Kidney (tissue), 22 donors: ENCODE data around the gene B3GALT4. TPM values are rescaled to one million over a fixed set of nuclear protein-coding genes. Genes with fewer than 3 reads are reported as not detected.

Experiments used
- DNase-seq, 5 donors: peaks; one replicate each; pipeline ENCODE4 v3.0.0-alpha.2; 2013 to 2020
- FAIRE-seq: peaks from 2 replicates; lab custom pipeline; 2012; peaks lifted over from hg19 to GRCh38; lab: Jason Lieb, UNC
- H3K27ac ChIP-seq, 2 donors: one replicate each; pipeline ENCODE4 v1.7.0; 2013; ENCODE audit warnings: low read depth in 2 of 2, low read length in 2 of 2, inconsistent platforms in 1 of 2
- H3K27me3 ChIP-seq: one replicate; pipeline ENCODE4 v1.7.1; 2013; ENCODE audit warnings: low read length, inconsistent platforms; ENCODE audit not compliant: control insufficient read depth, insufficient read depth
- H3K36me3 ChIP-seq, 3 donors: one replicate each; pipeline versions ENCODE4 v1.7.0 to v1.7.1; 2013; ENCODE audit warnings: low read length in 3 of 3, control low read depth in 1 of 3, inconsistent platforms in 1 of 3; ENCODE audit not compliant: insufficient read depth in 3 of 3, control insufficient read depth in 2 of 3
- H3K4me1 ChIP-seq, 3 donors: one replicate each; pipeline versions ENCODE4 v1.7.0 to v1.7.1; 2013; ENCODE audit warnings: low read length in 3 of 3, inconsistent platforms in 1 of 3, low read depth in 1 of 3; ENCODE audit not compliant: control insufficient read depth in 2 of 3, insufficient read depth in 2 of 3
- H3K4me3 ChIP-seq, 3 donors: one replicate each; pipeline versions ENCODE4 v1.7.0 to v1.8.1; 2013; ENCODE audit warnings: low read length in 3 of 3, control low read depth in 1 of 3, inconsistent platforms in 1 of 3
- H3K9ac ChIP-seq, 3 donors: one replicate each; pipeline versions ENCODE4 v1.7.0 to v1.7.1; 2013; ENCODE audit warnings: low read length in 3 of 3, control low read depth in 1 of 3, inconsistent platforms in 1 of 3
- H3K9me3 ChIP-seq, 3 donors: one replicate each; pipeline versions ENCODE4 v1.7.0 to v1.7.1; 2013; ENCODE audit warnings: low read length in 3 of 3, control low read depth in 1 of 3, inconsistent platforms in 1 of 3; ENCODE audit not compliant: control insufficient read depth in 2 of 3, insufficient read depth in 1 of 3
- CTCF ChIP-seq: IDR thresholded peaks from 3 replicates; pipeline ENCODE4 v1.5.1; 2012; ENCODE audit warnings: mild to moderate bottlenecking, moderate library complexity, borderline replicate concordance; ENCODE audit not compliant: insufficient read depth; ENCODE audit errors: extremely low read depth
- intact Hi-C: fragments of 100-400 bp; cut with DNase I; formaldehyde crosslinking; loops from one replicate; pipeline ENCODE4 v1.11.1; 2022
- long read RNA-seq, 10 donors: library from polyadenylated mRNA in 1 of 10; unstranded in 1 of 10; transcript quantifications; one replicate each; pipeline ENCODE4 v2.0.0 and lab custom pipeline, GENCODE V29; 2021 to 2026
- polyA plus RNA-seq: library from polyadenylated mRNA; stranded (reverse); fragments of 350-450 nt; fragmentation: Illumina TruSeq; extraction: RNeasy Lipid Tissue Mini Kit (QIAGEN cat#74804); gene quantifications from one replicate; pipeline ENCODE4 v1.2.3, GENCODE V29; 2014; ENCODE audit warnings: low read depth, low replicate concordance; ENCODE audit not compliant: insufficient read depth
- total RNA-seq: library from RNA; stranded (reverse); fragmentation: NEBNext Ultra II Directional; extraction: Animal tissue kit (Norgen Biotek cat#: 25700); gene quantifications from one replicate; pipeline ENCODE4 v1.2.1, GENCODE V29; 2021
- donor health status: control.
- donor health status: control.
- donor health status: control.
- donor health status: control.
- donor health status: control.
- donor health status: DM: yes; HTN: yes; CAD: no.
- donor health status: Normal renal cell carcinoma (clear cell type).

B3GALT4 gene, protein sequence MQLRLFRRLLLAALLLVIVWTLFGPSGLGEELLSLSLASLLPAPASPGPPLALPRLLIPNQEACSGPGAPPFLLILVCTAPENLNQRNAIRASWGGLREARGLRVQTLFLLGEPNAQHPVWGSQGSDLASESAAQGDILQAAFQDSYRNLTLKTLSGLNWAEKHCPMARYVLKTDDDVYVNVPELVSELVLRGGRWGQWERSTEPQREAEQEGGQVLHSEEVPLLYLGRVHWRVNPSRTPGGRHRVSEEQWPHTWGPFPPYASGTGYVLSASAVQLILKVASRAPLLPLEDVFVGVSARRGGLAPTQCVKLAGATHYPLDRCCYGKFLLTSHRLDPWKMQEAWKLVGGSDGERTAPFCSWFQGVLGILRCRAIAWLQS
- 20.2 TPM for total RNA-seq
- polyA plus RNA-seq: 14.0 TPM
- long read RNA-seq, donor 1, partial matches to known transcripts: 0 of 1 reads
- long read RNA-seq, donor 1, other reads (novel, unspliced or antisense): 0 of 1 reads
- long read RNA-seq, donor 2, partial matches to known transcripts: 0 of 4 reads
- long read RNA-seq, donor 2, other reads (novel, unspliced or antisense): 0 of 4 reads
- long read RNA-seq, donor 3, transcript B3GALT4-204 (1 exons, 1,694 nt): major isoform, 9 of 9 reads
- long read RNA-seq, donor 3, partial matches to known transcripts: 0 of 9 reads
- long read RNA-seq, donor 3, other reads (novel, unspliced or antisense): 0 of 9 reads
- long read RNA-seq, donor 4, transcript B3GALT4-204 (1 exons, 1,694 nt): major isoform, 7 of 7 reads
- long read RNA-seq, donor 4, partial matches to known transcripts: 0 of 7 reads
- long read RNA-seq, donor 4, other reads (novel, unspliced or antisense): 0 of 7 reads
- long read RNA-seq, donor 5, partial matches to known transcripts: 0 of 1 reads
- long read RNA-seq, donor 5, other reads (novel, unspliced or antisense): 0 of 1 reads
- long read RNA-seq, donor 6, transcript B3GALT4-204 (1 exons, 1,694 nt): major isoform, 7 of 7 reads
- long read RNA-seq, donor 6, partial matches to known transcripts: 0 of 7 reads
- long read RNA-seq, donor 6, other reads (novel, unspliced or antisense): 0 of 7 reads
- long read RNA-seq, donor 7, transcript B3GALT4-204 (1 exons, 1,694 nt): major isoform, 27 of 28 reads
- long read RNA-seq, donor 7, partial matches to known transcripts: 0 of 28 reads
- long read RNA-seq, donor 7, other reads (novel, unspliced or antisense): 1 of 28 reads
- long read RNA-seq, donor 8, partial matches to known transcripts: 40 of 45 reads
- long read RNA-seq, donor 8, other reads (novel, unspliced or antisense): 5 of 45 reads
- long read RNA-seq, donor 9, partial matches to known transcripts: 0 of 3 reads
- long read RNA-seq, donor 9, other reads (novel, unspliced or antisense): 0 of 3 reads
- long read RNA-seq, donor 10, transcript B3GALT4-204 (1 exons, 1,694 nt): major isoform, 12 of 12 reads
- long read RNA-seq, donor 10, partial matches to known transcripts: 0 of 12 reads
- long read RNA-seq, donor 10, other reads (novel, unspliced or antisense): 0 of 12 reads

GRCh38 chr6:33276864-33277662 lies at the start of gene B3GALT4:
TSS of gene B3GALT4 (plus strand) at chr6:33277123. CDS start at chr6:33277420, 297 bp downstream.
- H3K27me3 ChIP-seq: no peaks in the 10 kb centered on the region
- no peaks in the 10 kb centered on the region for H3K9me3 ChIP-seq
- H3K9ac ChIP-seq: peak within 1 kb of the TSS; percentile 17 to 52 (median 21)
- peaks cover 9 to 28% (median 19%) of the 10 kb centered on the region in 3 donors for H3K36me3 ChIP-seq
- FAIRE-seq (no peak), DNase-seq (peak; percentile 83 to 94 (median 91))
- peaks cover 6 to 30% (median 16%) of the 10 kb centered on the region in 3 donors for H3K4me1 ChIP-seq
- no peak for TF ChIP-seq CTCF
- intact Hi-C loops: no loop called here
- H3K4me3 ChIP-seq: peak within 1 kb of the TSS; percentile 59 to 65 (median 62)
- peak within 1 kb of the TSS; percentile 75 to 81 for H3K27ac ChIP-seq

DNA sequence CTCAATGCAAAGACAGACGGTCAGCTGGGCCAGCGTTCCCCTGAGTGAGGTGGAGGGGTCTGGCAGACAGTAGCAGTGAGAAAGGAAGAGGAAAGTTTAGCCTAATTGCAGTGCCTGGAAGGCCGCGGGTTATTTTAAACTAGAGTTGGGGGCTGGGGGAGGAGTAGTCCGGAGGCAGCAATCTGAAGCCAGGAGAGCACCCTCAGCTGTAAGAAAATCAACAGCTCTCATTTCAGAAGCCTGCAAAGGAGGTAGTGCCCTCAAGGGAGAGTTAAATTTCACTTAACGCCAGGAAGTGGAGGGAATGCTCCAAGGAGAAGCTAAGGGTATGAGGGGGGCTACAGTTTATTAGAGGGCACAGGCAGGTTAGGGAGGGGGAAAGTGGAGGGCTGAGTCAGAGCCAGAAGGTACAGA lies 41.7 kb upstream of the B3GALT4 start:
- no peak overlapping the region for H3K9ac ChIP-seq
- no peaks in the 10 kb centered on the region for H3K36me3 ChIP-seq
- FAIRE-seq (no peak), DNase-seq (peak in 4 of 5 donors; percentile 65 to 86 (median 78))
- intact Hi-C loops: no loop called here
- H3K27me3 ChIP-seq: no peaks in the 10 kb centered on the region
- H3K4me3 ChIP-seq: no peak overlapping the region
- H3K4me1 ChIP-seq: no peaks in the 10 kb centered on the region
- no peak overlapping the region for H3K27ac ChIP-seq
- no peaks in the 10 kb centered on the region for H3K9me3 ChIP-seq
- no peak for TF ChIP-seq CTCF

- TF ChIP-seq CTCF: no peak
- FAIRE-seq (no peak), DNase-seq (no peak)
- Histone ChIP-seq H3K36me3 (no peaks in the 10 kb centered on the region), H3K27ac (no peak overlapping the region), H3K9me3 (no peaks in the 10 kb centered on the region), H3K4me3 (no peak overlapping the region), H3K9ac (no peak overlapping the region), H3K27me3 (no peaks in the 10 kb centered on the region), H3K4me1 (no peaks in the 10 kb centered on the region)
- intact Hi-C loops: no loop called here
Observed at GRCh38 chr6:33236328-33236727, 40.6 kb upstream of the B3GALT4 start.
